Tongue (tissue), 2 donors: ENCODE data around the gene MRO. TPM values are rescaled to one million over a fixed set of nuclear protein-coding genes. Genes with fewer than 3 reads are reported as not detected.
"Not testable (repeated sequence)": the region's sequence is repeated elsewhere in the genome, so short reads cannot be mapped to it uniquely, and the experiment has no call there.

Source experiments
- DNase-seq: peaks from one replicate; pipeline ENCODE4 v3.0.0-alpha.2; 2015
- total RNA-seq: library from RNA; depleted of rRNA; stranded (reverse); fragments of >200 nt; gene quantifications from one replicate; pipeline ENCODE4 v1.2.3, GENCODE V29; 2014

MRO gene
- total RNA-seq, 1 donor from 2014 or later = 0.21 TPM

GRCh38 chr18:50791599-50792438, 28.0 kb downstream of the MRO start:
- no peak for DNase-seq

- no peak for DNase-seq
These were observed 28.9 kb downstream of the MRO start for GRCh38 chr18:50790948-50791347.

- peak; percentile 51 for DNase-seq
These were observed 29.6 kb downstream of the MRO start for GRCh38 chr18:50790241-50790640.

GRCh38 chr18:50788284-50788683, 31.5 kb downstream of the MRO start:
- DNase-seq = no peak

GRCh38 chr18:50786864-50787263, 33.0 kb downstream of the MRO start:
- DNase-seq = no peak

- DNase-seq = no peak
These were observed 36.3 kb downstream of the MRO start for GRCh38 chr18:50783553-50783952.

GRCh38 chr18:50779021-50779420, 40.8 kb downstream of the MRO start:
- DNase-seq = not testable (repeated sequence)

GRCh38 chr18:50776383-50776782, 43.4 kb downstream of the MRO start:
- no peak for DNase-seq

- DNase-seq = no peak
These were observed 44.1 kb downstream of the MRO start for GRCh38 chr18:50775726-50776125.

- DNase-seq = no peak
These were observed 44.6 kb downstream of the MRO start for GRCh38 chr18:50775207-50775606.

- no peak for DNase-seq
These were observed 50.4 kb downstream of the MRO start for GRCh38 chr18:50769463-50769862.

- no peak for DNase-seq
These were observed 62.5 kb downstream of the MRO start for GRCh38 chr18:50757358-50757757.

- no peak for DNase-seq
These were observed 65.5 kb downstream of the MRO start for GRCh38 chr18:50754297-50754696.

GRCh38 chr18:50753311-50753710, 66.5 kb downstream of the MRO start:
- DNase-seq = no peak

- DNase-seq = no peak
These were observed 67.9 kb downstream of the MRO start for GRCh38 chr18:50751947-50752346.

- peak; percentile 65 for DNase-seq
These were observed 68.3 kb downstream of the MRO start for GRCh38 chr18:50751490-50751889.

- no peak for DNase-seq
These were observed 69.3 kb downstream of the MRO start for GRCh38 chr18:50750546-50750945.

GRCh38 chr18:50749945-50750344, 69.9 kb downstream of the MRO start:
- no peak for DNase-seq

- no peak for DNase-seq
These were observed 70.4 kb downstream of the MRO start for GRCh38 chr18:50749421-50749820.

- DNase-seq = peak; percentile 35
These were observed 71.3 kb downstream of the MRO start for GRCh38 chr18:50748243-50749229.

GRCh38 chr18:50747849-50748242, 72.0 kb downstream of the MRO start:
- no peak for DNase-seq

GRCh38 chr18:50745945-50746344, 73.9 kb downstream of the MRO start:
- no peak for DNase-seq
